Measurements from ENCODE around the gene CBLN3.

Gene CBLN3

DNA sequence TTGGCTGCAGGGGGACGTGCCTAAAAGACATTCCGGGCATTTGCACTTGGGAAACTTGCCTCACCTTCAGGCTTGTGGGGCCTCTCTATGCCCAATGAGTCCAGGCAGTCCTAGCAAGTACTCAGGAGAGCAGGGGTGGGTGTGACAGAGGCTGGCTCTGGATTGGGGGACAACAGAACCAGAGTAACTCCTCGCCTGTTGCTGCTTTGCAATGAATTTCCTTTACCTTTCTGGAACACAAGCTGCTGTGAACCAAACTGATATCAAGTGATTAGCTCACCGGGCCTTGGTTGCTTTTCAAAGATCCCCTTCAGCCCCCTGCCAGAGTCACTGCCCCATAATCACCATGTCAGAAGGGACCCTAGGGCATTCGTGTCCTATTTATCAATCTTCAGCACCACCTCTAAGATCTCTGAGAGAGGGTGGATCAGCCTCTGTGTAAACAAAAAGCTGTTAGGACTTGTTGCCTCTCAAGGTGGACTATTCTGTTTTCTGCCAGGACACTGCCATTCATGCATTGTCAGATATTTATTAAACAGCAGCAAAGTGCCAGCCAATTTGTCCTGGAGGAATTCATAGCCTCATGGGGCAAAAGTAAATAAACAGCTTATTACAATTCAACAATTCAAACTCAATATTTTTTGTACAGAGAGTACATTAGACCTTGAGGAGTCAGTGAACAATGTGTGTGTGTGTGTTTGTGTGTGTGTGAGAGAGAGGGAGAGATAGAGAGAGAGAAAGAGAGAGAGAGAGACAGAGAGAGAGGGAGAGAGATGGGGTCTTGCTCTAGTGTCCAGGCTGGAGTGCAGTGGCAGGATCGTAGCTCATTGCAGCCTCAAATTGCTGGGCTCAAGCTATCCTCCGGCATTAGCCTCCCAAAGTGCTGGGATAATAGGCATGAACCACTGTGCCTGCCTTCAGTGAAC lies 50.2 kb downstream of the CBLN3 start:
- DNase-seq = no peak

DNA sequence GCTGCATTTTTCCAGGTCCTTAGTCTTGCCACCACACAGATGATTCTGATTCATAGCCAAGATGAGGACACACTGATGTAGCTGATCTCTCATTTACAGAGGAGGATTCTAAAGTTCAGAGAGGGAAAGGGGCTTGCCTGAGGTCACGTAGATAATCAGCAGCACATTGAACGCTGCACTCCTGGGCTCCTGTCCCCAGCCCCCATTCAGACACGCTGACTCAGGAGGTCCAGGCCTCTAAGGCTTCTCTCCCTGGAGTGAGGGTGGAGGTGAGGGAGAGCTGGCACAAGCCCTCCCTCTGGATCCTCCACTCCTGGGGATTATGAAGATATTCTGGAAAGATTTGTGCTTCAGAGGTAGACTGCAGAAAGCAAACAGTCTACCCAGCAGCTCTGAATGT lies 51.1 kb downstream of the CBLN3 start:
- no peak for DNase-seq

DNA sequence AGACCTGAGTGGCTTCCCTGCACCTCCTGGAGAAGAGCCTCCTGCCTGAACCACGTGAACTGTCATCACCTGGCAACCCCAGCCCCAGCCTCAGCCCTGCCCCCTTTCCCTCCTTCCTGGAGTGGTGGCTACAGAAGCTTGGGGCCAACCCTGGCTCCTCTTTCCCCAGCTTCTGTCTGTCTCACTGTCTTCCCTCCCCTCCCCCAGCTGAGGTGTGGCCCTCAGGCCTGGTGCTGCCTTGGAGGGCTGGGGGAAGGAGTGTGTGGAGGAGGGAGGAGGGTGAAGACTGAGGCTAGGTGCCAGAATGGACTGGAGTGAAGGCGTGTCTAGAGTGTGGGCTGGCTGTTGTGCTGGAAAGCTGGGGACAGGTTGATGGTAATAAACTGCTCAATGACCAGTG lies 51.8 kb downstream of the CBLN3 start:
- no peak for DNase-seq

DNA sequence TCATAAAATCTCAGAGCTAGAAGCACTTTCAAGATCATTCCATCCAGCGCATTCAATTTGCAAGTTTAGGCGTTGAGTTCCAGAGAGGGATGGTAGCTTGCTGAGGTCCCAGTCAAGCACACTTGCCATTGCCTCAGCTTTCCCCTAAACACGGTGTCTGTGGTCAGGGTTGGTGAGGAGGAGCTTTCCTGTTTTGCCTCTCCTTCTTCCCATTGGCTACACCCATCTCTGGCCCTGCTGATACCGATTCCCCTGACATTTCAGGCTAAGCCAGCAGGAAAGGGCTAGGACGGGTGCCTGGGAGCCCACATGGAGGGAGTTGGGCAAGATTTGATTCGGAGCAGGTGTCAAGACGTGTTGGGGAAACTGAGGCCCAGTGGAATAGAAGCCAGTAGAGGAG lies 52.3 kb downstream of the CBLN3 start:
- DNase-seq = no peak
